CD14-positive monocyte (primary cell): ENCODE measurements around the gene AKR1C2. TPM values are rescaled to one million over a fixed set of nuclear protein-coding genes. Genes with fewer than 3 reads are reported as not detected.
"Not testable (repeated sequence)": the region's sequence is repeated elsewhere in the genome, so short reads cannot be mapped to it uniquely, and the experiment has no call there.

Source experiments
- DNase-seq, 3 donors: peaks; one replicate each; pipeline ENCODE4 v3.0.0-alpha.2; 2011 to 2022
- H2AFZ ChIP-seq: 2 replicates; pipeline ENCODE4 v1.6.0; 2012; ENCODE audit warnings: mild to moderate bottlenecking, low read depth, low read length, inconsistent platforms; ENCODE audit not compliant: insufficient read depth, poor library complexity, severe bottlenecking
- H3K27ac ChIP-seq, 2 donors: 1 replicate in 1 of 2; 2 replicates in 1 of 2; pipeline ENCODE4 v1.5.1; 2012 to 2013; ENCODE audit warnings: low read length in 2 of 2, control low read depth in 1 of 2, inconsistent platforms in 1 of 2, low read depth in 1 of 2, mild to moderate bottlenecking in 1 of 2
- H3K27me3 ChIP-seq, 2 donors: one replicate each; pipeline versions ENCODE4 v1.6.0 to v1.6.1; 2011 to 2013; ENCODE audit warnings: low read length in 2 of 2; ENCODE audit not compliant: control insufficient read depth in 2 of 2, insufficient read depth in 2 of 2
- H3K36me3 ChIP-seq, 2 donors: replicated peaks in 1 of 2; 1 replicate in 1 of 2; 2 replicates in 1 of 2; pipeline versions ENCODE4 v1.5.1 to v1.6.1; 2012 to 2013; ENCODE audit warnings: low read length in 2 of 2, control low read depth in 1 of 2, inconsistent platforms in 1 of 2, mild to moderate bottlenecking in 1 of 2; ENCODE audit not compliant: insufficient read depth in 2 of 2, control insufficient read depth in 1 of 2
- H3K4me1 ChIP-seq, 2 donors: 1 replicate in 1 of 2; 2 replicates in 1 of 2; pipeline versions ENCODE4 v1.5.1 to v1.6.1; 2012 to 2013; ENCODE audit warnings: low read length in 2 of 2, control low read depth in 1 of 2, inconsistent platforms in 1 of 2, mild to moderate bottlenecking in 1 of 2, moderate library complexity in 1 of 2; ENCODE audit not compliant: insufficient read depth in 2 of 2, control insufficient read depth in 1 of 2
- H3K4me2 ChIP-seq: replicated peaks from 2 replicates; pipeline ENCODE3; 2012; ENCODE audit warnings: low read length, moderate library complexity, mild to moderate bottlenecking; ENCODE audit not compliant: poor library complexity, severe bottlenecking; ENCODE audit errors: extremely low read depth
- H3K4me3 ChIP-seq, 3 experiments: fragments of 200-600 bp in 1 of 3; sonication (generic) in 1 of 3; replicated peaks in 1 of 3; 1 replicate in 2 of 3; 2 replicates in 1 of 3; pipeline ENCODE4 v1.5.1; 2011 to 2013; ENCODE audit warnings: low read length in 3 of 3, mild to moderate bottlenecking in 3 of 3, control low read depth in 2 of 3, low read depth in 2 of 3, inconsistent platforms in 1 of 3, moderate library complexity in 1 of 3
- H3K79me2 ChIP-seq: 2 replicates; pipeline ENCODE4 v1.6.0; 2012; ENCODE audit warnings: mild to moderate bottlenecking, control low read depth, inconsistent platforms, low read length, moderate library complexity; ENCODE audit not compliant: insufficient read depth
- H3K9ac ChIP-seq: 2 replicates; pipeline ENCODE4 v1.6.0; 2017; ENCODE audit warnings: low read length, mild to moderate bottlenecking; ENCODE audit not compliant: insufficient read depth, poor library complexity, severe bottlenecking
- H3K9me3 ChIP-seq, 2 donors: replicated peaks in 1 of 2; 1 replicate in 1 of 2; 2 replicates in 1 of 2; pipeline versions ENCODE4 v1.5.1 to v1.6.1; 2012 to 2013; ENCODE audit warnings: low read length in 2 of 2, control low read depth in 1 of 2; ENCODE audit not compliant: control insufficient read depth in 1 of 2, insufficient read depth in 1 of 2
- H4K20me1 ChIP-seq: 2 replicates; pipeline ENCODE4 v1.6.0; 2012; ENCODE audit warnings: mild to moderate bottlenecking, low read length, control low read depth, moderate library complexity; ENCODE audit not compliant: insufficient read depth
- H3K27ac Mint-ChIP-seq, 7 donors: one replicate each; pipeline ENCODE4 v1.8.0; 2020; ENCODE audit warnings: mild to moderate bottlenecking in 7 of 7, mixed read lengths in 7 of 7, moderate library complexity in 6 of 7, inconsistent platforms in 2 of 7
- H3K27me3 Mint-ChIP-seq, 3 donors: one replicate each; pipeline ENCODE4 v1.8.0; 2021 to 2022; ENCODE audit warnings: low read depth in 3 of 3, mild to moderate bottlenecking in 3 of 3, mixed read lengths in 3 of 3, moderate library complexity in 3 of 3, inconsistent platforms in 1 of 3
- H3K36me3 Mint-ChIP-seq, 2 donors: one replicate each; pipeline ENCODE4 v1.8.0; 2020; ENCODE audit warnings: mixed read lengths in 2 of 2, inconsistent platforms in 1 of 2, mild to moderate bottlenecking in 1 of 2
- H3K4me1 Mint-ChIP-seq: one replicate; pipeline ENCODE4 v1.8.0; 2020; ENCODE audit warnings: mild to moderate bottlenecking, mixed read lengths
- H3K4me3 Mint-ChIP-seq, 2 donors: one replicate each; pipeline ENCODE4 v1.8.0; 2020; ENCODE audit warnings: mild to moderate bottlenecking in 2 of 2, mixed read lengths in 2 of 2, moderate library complexity in 1 of 2
- H3K9me3 Mint-ChIP-seq, 7 donors: one replicate each; pipeline ENCODE4 v1.8.0; 2020 to 2022; ENCODE audit warnings: mixed read lengths in 7 of 7, mild to moderate bottlenecking in 6 of 7, moderate library complexity in 6 of 7, inconsistent platforms in 2 of 7
- WGBS: methylation state at CpG from one replicate; pipeline ENCODE4 v1.1.5; 2013; ENCODE audit warnings: missing lambda C conversion rate; ENCODE audit not compliant: insufficient coverage; 5-methylcytosine and 5-hydroxymethylcytosine counted together
- intact Hi-C, 2 donors: fragments of 100-400 bp; cut with micrococcal nuclease; formaldehyde crosslinking; loops; one replicate each; pipeline versions ENCODE4 v1.15.0 to v1.15.1; 2023
- polyA plus RNA-seq, 3 donors: library from polyadenylated mRNA; depleted of rRNA in 1 of 3; unstranded in 2 of 3; stranded (reverse) in 1 of 3; fragments of 300-500 nt in 2 of 3; fragments of >200 nt in 1 of 3; fragmentation: Illumina TruSeq in 2 of 3; gene quantifications; 1 replicate in 2 of 3; 2 replicates in 1 of 3; pipeline ENCODE4 v1.2.3, GENCODE V29; 2012 to 2021
- TF ChIP-seq, protein P1 (sequence below): fragments of 200-600 bp; IDR thresholded peaks from one replicate; pipeline ENCODE4 v1.8.0; 2022; ENCODE audit warnings: antibody characterized with exemption, mild to moderate bottlenecking

Gene AKR1C2
- polyA plus RNA-seq, 3 donors: 0.13 TPM; not detected in 2

DNA sequence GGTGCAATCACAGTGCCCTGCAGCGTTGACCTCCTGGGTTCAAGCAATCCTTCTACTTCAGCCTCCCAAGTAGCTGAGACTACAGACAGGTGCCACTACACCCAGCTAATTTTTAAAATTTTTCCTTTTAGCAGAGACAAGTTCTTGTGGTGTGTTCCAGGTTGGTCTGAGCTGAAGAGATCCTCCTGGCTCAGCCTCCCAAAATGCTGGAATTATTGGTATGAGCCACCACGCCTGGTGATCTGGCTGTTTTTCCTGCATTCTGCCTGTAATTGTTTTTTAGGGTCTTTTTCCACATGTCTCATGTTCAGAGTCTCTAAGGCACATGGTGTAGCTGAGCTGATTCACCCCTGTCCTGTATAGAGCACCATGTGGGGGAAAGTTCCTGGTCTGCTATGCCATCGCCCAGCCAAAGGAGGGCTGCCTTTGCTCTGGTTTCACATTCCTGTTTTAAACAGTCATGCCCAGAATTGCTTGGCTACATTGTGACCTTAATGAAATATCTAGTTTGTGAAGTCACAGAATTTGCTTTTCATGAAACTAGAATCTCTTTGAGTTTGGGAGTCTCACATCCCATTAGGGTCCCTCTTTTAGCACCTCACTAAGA is 15.1 kb upstream of the AKR1C2 start:
- not testable (repeated sequence) for H3K27ac Mint-ChIP-seq, H3K9me3 Mint-ChIP-seq

DNA sequence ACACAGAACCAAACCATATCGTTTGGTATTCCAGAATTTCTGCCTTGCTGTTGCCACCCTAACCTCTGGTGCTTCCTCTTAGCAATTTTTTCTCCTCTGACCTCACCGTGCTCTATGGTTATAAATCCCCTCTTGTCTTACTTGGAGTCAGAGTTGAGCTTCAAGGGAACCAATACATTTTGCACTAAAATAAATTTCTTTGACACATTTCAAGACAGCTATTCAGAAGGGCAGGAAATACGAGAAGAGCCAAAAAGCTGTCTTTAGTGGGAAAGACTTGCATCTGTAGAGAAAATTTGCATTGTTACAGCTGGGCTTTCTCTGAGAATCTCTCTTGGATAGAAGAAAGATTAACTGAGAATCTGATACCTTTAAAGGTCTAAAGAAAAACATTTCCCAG is 14.5 kb upstream of the AKR1C2 start:
- Mint-ChIP-seq H3K36me3 (no peaks in the 10 kb centered on the region), H3K4me1 (peaks cover 7% of the 10 kb centered on the region), H3K27ac (no peak overlapping the region), H3K9me3 (no peaks in the 10 kb centered on the region), H3K4me3 (no peak overlapping the region), H3K27me3 (no peaks in the 10 kb centered on the region)
- DNase-seq: no peak
- no peaks in the 10 kb centered on the region for H3K36me3 ChIP-seq
- H3K4me2 ChIP-seq: no peak overlapping the region
- H3K9ac ChIP-seq: no peak overlapping the region
- H3K4me3 ChIP-seq: no peak overlapping the region
- H2AFZ ChIP-seq: no peak overlapping the region
- H3K9me3 ChIP-seq: no peaks in the 10 kb centered on the region
- 19% methylated on average over 1 of the region's 3 CpGs for WGBS
- no peaks in the 10 kb centered on the region for H3K27me3 ChIP-seq
- H4K20me1 ChIP-seq: no peaks in the 10 kb centered on the region
- TF ChIP-seq, protein P1, sequence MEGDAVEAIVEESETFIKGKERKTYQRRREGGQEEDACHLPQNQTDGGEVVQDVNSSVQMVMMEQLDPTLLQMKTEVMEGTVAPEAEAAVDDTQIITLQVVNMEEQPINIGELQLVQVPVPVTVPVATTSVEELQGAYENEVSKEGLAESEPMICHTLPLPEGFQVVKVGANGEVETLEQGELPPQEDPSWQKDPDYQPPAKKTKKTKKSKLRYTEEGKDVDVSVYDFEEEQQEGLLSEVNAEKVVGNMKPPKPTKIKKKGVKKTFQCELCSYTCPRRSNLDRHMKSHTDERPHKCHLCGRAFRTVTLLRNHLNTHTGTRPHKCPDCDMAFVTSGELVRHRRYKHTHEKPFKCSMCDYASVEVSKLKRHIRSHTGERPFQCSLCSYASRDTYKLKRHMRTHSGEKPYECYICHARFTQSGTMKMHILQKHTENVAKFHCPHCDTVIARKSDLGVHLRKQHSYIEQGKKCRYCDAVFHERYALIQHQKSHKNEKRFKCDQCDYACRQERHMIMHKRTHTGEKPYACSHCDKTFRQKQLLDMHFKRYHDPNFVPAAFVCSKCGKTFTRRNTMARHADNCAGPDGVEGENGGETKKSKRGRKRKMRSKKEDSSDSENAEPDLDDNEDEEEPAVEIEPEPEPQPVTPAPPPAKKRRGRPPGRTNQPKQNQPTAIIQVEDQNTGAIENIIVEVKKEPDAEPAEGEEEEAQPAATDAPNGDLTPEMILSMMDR: no peak
- H3K27ac ChIP-seq: no peak overlapping the region
- H3K79me2 ChIP-seq: no peaks in the 10 kb centered on the region
- peaks cover 0 to 6% of the 10 kb centered on the region in 2 donors for H3K4me1 ChIP-seq
- intact Hi-C loops: no loop called here

More for the DNA sequence above, 15.1 kb upstream of the AKR1C2 start:
- H3K9me3 ChIP-seq, H3K36me3 Mint-ChIP-seq, H3K27ac ChIP-seq, H3K4me3 Mint-ChIP-seq, H3K27me3 Mint-ChIP-seq, H3K27me3 ChIP-seq, intact Hi-C loops, H3K9ac ChIP-seq, H3K4me2 ChIP-seq, H3K36me3 ChIP-seq, H2AFZ ChIP-seq, H3K4me1 ChIP-seq, DNase-seq, H3K79me2 ChIP-seq, H4K20me1 ChIP-seq, H3K4me1 Mint-ChIP-seq, H3K4me3 ChIP-seq: not testable (repeated sequence)
- WGBS: 60% methylated on average over 1 of the region's 3 CpGs
